GM21529 (cell line): ENCODE results near the gene TRMT1.

Experiments used
- ATAC-seq: cut with Tn5 transposase; IDR thresholded peaks from one replicate; pipeline ENCODE4 v1.9.1; 2021; ENCODE audit not compliant: unreplicated experiment

Gene TRMT1

DNA sequence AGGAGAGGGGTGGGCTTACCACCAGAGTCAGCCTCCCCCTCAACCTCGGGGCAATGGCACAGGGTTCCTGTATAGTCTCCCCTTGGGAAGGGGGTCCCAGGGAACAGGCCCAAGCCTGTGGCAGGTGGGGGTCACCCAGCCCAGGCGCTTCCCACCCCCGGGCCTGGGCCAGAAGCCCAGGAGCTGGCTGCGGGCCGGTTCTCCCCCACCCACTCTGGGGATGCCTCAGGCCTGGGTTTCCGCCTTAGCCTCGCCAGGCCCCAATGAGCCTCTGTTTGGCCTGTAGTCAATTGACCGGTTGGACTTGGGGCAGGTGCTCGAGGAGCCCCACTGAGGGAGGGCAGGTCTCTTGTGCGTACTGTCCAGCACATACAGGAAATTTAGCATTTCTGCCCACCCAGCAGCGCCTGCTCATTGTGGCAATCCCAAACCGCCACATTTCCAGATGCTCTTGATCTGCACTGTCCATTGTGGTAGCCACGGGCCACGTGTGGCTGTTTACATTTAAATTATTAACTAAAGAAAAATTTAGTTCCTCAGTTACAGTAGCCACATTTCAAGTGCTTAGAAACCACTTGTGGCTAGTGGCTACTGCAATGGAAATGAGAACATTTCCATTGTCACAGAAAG lies 23.8 kb downstream of the TRMT1 start:
- ATAC-seq = no peak

DNA sequence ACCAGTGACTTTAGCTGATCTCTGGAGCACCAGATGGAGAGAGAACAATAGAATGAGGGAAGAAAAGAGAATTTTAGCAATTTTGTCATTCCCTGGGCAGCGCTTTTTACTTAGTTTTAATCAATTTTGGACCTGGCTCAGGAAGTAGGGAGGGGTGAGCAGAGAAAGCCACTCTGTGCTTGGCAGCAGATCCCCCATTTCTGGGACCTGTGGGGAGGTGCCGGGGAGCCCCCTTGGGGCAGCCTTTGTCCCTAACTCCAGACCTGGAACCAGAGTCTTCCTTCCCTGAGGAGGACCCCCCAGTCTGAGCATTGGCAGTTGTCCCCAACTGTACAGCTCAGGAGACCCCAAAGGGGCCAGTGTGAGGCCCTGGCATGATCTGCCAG lies 24.4 kb downstream of the TRMT1 start:
- no peak for ATAC-seq

DNA sequence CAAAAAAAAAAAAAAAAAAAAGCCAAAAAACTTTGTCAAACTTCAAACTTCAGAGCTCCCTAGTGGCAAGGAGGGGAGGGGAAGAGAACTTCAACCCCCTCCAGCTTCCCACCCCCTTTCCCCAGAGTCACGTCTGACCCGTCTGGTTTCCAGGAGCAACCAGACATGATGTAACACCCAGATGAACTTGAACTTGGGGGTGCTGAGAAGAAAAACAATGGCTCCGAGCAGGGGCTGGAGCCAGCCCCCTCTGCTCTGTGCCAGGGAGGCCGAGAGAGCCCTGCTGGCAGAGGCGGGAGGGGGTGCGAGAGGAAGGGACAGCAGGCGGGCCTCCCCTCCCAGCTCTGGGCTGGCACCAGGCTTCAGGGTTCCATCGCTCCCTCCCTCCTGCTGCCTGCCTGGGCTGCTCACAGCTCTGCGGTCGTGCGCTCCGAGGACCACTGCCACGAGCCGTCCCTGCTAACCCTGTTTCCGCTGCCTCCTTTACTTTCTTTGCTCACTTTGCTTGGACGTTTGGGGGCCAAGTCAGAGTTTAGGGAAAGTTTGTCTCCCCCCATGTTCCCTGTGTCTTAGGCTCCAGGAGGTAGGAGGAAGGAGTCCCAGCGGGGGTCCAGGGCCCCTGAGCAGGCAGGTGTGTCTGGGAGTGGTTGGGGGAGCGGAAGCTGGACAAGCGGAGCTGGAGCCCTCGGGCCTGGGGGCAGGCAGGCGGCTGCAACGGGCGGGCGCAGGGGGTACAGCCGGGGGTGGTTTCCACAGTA lies 25.0 kb downstream of the TRMT1 start:
- ATAC-seq = no peak

DNA sequence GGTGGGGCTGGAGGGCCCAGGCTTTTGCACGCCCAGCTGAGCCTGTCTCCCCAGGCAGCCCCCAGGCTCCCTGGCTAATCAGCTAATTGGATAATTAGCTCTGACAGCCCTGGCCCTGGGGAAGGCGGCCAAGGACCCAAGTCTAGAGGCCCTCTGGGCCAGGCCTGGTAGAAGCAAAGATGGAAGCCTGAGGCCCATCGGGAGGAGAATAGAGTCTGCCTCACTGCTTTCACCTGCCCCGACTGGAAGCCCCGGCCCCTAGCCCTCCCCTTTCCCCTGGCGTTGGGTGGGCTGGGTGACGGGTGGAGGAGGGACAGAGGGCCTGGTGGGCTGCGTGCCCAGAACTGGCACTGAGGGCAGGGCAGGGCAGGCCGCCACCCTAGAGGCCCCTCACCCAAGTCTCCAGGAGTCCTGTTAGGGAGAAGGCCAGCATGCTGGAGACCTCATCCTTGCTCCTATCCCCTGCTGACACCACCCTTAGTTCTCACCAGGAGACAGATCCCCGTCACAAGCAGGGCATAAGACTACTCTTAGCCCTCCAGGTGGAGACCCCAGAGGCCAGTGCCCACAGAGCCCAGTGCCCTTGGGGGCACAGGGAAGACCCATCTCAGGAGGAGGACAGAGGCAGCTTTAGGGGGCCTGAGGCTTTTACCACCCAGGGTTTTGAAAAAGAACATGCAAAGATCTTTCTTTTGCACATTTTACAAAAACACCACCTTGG lies 25.9 kb downstream of the TRMT1 start:
- no peak for ATAC-seq

DNA sequence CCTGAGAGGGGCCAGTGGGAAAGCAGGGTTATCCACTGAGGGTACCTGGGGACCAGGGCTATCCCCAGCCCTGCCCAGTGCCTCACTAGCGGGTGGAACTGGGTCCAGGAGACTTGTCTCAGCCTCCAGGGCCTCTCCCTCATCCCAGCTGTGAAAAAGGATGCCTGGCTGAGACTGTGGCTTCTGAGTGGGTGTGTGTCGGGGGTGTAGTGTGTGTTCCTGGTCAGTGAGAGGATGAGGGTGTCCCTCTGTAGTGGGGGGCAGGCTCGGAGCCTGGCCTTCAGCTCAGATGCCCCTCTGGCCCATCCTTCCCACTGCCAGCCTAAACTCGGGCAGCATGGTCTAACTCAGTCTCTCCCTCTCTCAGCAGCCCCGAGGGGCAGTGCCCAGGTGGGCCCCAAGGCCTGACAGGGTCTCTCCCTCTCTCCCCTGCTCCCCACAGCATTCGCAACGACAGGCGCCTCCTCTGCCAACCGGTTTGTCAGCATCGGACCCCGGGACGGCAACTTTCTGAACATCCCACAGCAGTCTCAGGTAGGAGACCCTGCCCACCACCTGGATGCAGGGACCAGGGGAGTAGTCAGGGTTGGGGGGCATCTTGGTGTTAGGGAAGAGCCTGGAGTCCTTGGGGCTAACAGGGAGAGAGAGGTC lies 26.6 kb downstream of the TRMT1 start:
- ATAC-seq = no peak

DNA sequence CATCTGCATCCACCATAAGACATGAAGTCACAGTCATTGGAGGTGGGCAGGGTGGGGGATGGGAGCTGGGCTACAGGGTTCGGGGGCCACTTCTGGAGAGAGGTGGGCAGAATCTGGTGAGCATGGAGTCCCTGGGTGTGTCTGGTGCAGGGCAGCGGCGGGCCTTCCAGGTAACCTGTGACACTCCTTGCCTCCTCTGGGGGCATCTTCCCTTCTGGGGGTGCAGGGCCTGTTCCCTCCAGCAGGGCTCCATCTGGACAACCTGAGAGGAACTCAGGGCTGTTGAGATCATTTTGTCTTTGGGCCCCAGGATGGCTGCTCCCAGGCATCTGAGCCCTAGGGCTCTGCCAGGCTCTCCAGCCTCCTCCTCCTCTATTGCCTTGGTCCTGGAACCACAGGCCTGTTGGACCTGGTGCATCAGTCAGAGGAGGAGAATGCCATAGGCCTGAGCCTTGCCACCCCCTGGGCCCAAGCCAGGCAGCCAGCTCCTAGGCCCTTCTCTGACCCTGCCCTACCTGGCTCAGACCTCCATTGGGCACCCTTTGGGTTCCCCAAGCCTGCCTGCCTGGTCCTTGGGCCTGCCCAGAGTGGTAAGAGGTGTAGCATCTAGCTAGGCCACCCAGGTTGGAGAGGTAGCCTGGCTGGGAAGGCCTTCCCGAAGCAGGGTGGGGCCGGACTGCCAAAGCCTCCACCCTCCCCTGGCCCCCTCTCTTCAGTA lies 27.2 kb downstream of the TRMT1 start:
- ATAC-seq = no peak

DNA sequence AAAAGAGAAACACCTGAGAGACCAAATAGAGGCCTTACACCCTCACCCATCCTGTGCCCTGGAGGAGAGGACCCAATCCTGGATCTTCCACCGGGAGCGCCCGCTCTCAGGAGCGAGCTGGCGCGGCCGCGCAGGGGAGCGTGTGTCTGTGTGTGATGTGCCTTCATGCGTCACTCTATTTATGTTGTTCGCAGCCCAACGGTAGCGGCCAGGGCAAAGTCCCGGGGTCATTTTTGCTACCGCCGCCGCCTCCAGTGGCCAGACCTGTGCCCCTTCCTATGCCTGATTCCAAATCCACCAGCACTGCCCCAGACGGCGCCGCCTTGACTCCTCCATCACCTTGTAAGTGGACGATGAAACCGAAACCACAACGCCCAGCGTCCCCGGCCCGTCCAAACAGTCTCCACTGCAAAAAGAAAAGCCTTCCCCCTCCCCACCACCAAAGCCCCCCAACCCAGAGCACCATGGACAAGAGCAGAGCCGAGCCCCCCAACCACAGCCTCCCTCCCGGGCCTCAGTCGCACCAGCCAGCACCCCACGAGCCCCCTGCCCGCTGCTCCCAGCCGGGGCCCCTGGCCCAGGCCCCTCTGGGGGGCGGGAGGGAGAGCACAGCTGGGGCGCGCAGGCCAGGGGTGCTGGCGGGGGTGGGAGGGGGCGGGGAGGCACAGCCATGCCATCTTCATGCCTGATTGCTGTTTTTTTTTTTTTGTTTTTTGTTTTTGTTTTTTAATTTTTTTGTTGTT lies 28.6 kb downstream of the TRMT1 start:
- no peak for ATAC-seq

DNA sequence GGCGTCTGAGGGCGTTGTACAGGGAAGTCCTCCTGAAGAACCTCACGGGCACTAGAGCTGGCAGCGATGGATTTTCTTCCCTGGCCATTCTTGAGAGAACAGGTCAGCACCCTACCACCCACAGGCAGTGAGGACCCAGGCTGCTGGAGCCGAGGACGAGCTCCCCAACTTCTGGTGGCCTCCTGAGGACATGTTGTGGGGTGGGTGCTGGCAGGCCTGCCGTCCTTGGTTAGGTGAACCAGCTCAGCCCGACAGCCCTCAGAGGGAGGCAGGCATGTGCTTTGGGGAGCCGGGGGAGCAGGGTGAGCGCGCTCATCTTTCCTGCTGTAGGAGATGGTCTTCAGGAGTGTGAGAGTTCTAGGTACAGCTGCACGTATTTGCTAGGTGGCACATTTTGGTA lies 29.2 kb downstream of the TRMT1 start:
- no peak for ATAC-seq

DNA sequence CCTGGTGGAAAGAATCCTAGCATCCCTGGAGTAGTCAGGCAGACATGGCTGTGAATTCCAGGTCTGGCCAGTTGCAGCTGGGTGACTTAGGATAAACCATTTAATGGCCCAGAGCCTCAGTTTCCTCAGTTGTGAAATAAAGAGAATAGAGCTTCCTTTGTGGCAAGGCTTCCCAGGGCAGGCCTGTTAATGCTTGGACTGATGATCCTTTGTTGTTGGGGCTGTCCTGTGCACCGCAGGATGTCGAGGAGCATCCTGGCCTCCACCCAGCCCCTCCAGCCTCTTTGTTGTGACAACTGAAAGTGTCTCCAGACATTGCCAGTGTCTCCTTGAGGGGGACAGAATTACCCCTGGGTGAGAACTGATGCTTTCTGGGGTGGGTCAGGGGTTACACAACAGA lies 30.2 kb downstream of the TRMT1 start:
- ATAC-seq = no peak

DNA sequence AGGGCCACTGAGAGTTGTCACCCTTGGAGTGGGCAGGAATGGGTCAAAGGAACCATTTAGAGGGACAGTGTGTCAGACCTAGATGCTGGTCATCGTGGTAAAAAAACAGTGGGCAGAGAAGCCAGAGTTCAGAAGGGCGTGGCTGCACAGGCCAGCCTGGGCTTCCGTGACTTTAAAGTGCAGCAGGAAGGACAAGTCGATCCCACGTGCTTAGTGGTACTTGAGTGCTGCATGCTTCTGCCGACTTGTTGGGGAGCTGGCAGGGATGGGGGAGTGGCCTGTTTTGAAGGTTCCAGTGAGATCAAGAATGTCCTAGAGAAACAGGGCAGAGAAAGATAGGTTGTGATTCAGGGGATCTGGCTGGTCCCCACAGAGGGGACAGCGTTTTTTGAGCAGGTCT lies 30.9 kb downstream of the TRMT1 start:
- ATAC-seq = no peak

DNA sequence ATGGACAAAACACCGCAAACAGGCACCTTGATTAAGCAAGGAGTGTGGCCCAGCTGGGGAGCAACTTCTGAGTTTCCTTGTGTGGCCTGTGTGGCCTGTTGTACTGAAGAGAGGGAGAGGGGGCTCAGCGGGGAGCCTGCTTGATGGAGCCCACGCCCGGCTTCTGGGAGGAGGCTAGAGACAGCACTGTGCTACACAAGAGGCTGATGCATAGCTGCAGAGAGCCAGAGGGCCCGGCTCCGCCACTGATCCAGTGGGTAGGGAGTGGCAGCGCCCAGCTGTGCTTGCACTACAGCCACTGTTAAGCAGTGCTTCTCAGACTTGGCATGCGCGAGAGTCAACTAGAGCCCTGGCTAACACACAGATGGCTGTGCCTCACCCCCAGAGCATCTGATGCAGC lies 32.9 kb downstream of the TRMT1 start:
- no peak for ATAC-seq

DNA sequence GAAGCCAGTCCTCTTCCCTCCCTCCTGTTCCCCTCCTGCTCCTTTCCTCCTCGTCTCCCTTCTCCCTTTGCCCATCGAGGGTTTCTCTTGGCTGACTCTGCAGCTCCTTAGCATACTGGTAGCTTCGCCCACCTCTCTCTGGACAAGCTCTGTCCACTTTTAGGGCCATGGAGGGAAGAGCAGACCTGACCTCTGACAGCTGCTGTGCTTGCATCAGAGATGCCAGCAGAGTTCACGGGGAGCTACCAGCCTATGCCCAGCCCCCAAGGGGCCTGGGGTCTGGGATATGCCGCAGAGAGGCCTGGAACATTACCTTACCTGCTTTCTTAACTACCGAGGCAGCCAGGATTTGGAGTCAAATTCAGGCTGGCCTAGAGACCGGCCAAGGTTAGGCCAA lies 33.5 kb downstream of the TRMT1 start:
- no peak for ATAC-seq

DNA sequence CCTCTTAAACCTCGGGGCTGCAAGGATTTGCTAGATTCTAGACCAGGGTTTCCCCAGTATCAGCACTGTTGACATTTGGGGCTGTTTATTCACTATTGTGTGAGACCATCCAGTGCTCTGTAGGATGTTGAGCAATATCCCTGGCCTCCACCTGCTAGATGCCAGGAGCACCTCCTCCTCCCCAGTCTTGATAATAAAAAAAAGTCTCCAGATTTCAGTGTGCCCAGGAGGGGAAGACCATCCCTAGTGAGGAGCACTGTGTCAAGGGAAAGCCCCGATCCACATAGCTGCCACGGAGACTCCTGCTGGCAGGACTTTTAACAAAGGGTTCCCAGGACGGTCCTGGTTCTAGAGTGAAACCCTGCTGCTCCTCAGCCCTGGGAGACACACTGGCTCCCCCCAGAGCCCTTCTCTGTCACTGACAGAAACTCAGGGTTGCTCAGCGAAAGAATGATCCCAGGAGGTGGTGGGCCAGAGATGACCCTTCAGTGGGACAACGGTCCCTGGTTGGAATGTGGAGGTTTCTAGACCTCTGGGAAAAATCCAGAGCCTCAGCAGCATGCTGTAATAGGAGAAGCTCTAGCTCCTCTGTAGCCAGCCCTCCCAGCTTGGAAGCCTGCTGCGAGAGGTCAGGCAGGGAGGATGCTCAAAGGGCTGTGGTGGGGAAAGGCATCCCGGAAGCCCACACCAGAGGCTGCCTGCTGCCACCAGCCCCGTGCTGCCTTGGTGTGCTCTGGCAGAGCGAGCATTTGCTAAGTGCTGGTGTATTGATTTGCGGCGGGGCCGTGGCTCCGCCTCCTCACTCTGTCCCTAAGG lies 34.1 kb downstream of the TRMT1 start:
- no peak for ATAC-seq

DNA sequence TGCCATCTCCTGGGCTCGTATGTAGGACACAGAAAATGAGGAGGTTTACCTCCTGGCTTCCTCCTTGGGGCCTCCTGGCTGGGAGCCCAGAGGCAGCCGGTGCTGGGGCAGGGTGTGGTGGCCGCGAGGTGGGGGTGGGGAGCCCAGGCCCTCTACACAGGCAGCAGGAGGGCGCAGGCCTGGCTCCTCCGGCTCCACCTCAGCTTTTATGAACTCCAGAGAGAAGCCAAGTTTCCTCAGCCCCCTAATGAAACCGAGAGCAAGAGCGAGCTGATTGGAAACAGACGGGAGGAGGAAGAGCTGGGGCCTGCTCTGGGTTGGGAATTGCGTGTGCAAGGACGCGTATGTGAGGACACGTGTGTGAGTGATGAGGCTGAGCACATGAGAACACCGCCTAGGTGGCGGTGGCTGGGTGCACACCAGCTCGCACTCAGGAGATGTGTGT lies 37.0 kb downstream of the TRMT1 start:
- ATAC-seq = no peak

DNA sequence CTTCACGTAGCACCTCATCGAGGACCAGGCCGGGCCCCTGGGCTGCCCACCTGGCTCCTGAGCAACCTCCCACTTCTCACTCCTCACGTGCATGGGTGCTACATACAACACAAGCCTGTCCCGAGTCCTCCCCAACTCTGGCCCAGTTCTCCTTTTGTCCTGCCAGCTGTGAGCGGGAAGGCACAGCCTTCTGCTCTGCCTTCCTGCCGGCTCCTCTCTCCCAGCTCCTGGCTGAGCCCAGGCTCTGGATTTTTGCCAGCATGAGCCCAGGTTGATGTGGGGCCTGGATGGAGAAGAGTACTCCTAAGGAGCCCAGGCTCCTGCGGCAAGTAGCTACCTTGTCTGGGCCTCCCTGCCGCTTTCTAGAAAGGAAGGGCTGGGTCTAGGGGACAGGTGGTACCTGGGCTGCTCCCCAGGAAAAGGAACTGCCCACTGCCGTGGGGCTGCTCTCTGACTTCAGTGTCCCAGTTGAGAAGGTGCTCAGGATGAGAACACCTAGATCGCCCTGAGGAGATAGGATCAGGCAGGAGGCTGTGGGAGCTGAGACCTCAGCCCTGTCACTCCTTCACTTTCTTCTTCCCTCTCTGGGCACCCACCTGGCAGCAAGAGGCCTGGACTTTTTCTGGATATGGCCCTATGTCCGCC lies 37.5 kb downstream of the TRMT1 start:
- no peak for ATAC-seq

DNA sequence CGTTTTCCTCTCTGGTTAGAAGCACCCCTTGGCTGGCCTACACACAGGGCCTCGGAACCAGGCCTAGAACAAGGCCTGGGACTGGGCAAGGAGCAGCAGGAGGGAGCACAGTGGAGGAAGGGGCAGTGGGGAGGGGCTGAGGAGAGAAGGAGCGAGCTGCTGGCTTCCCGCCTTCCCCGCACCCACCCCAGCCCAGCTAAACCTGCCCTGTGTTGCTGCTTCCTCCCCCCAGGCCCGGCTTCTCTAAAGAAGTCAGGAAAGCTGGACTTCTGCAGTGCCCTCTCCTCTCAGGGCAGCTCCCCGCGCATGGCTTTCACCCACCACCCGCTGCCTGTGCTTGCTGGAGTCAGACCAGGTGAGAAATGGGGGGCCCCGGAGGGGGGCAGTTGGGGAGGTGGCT lies 38.2 kb downstream of the TRMT1 start:
- no peak for ATAC-seq

DNA sequence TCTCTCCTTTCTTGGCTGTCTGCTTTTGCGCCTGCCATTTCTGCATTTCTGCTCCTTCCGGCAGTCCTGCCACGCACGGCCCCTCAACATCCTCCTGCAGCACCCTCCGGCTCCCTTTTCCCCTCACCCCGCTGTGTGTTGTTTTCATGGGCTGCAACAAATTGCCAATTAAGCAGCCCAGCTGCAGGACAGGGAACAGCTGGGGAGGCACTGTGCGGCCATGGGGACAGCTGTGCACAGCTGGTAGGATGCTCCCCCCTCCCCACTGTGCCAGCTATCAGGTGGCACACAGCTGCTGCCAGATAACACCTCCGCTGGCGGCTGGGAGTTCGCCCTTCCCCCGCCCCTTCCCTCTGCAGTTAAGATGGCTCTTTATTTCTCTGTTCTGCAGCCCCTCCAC lies 39.3 kb downstream of the TRMT1 start:
- no peak for ATAC-seq

DNA sequence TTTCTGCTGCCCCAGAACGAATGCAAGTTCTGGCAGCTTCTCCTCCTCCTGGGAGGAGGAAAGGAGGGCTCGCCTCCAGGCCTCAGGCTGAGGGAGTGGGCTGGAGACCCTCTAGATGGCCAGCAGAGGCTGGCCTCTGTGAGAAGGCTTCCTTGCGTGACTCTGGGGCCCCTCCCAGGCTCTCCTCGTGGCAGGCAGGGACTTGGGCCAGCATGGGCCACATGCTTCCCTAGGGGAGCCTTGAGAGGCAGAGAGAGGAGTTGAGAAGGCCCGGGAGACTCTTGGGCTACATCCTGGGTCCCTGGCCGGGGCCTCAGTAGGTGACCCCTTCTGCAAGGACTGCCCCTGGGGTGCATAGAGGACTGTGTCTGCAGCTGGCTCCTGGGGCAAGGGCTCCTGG lies 39.8 kb downstream of the TRMT1 start:
- ATAC-seq = no peak

DNA sequence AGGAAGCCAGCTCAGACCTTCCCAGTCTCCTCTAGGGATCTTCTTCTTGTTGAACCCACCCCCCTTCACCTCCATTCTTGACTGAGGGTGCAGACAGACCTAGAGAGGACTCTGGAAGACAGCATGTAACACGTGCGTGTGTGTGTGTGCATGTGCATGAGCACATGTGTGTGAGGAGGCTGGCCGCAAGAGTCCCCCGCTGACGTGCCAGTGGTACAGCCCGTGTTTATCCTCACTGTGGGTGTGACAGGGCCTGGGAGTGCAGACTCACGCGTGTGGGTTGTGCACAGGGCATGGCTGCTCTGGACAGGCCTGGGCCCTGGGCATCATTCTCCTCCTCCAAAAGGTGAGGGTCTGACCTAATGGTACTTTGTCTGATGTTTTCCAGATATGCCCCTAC lies 40.2 kb downstream of the TRMT1 start:
- no peak for ATAC-seq
